Measurements from ENCODE around the gene LY9. TPM values are rescaled to one million over a fixed set of nuclear protein-coding genes. Genes with fewer than 3 reads are reported as not detected.
A peak's percentile ranks its signal among the peaks of the same experiment; 100 is the strongest.

Gene LY9
- total RNA-seq, 1 experiment from 2014 or later: not detected

DNA sequence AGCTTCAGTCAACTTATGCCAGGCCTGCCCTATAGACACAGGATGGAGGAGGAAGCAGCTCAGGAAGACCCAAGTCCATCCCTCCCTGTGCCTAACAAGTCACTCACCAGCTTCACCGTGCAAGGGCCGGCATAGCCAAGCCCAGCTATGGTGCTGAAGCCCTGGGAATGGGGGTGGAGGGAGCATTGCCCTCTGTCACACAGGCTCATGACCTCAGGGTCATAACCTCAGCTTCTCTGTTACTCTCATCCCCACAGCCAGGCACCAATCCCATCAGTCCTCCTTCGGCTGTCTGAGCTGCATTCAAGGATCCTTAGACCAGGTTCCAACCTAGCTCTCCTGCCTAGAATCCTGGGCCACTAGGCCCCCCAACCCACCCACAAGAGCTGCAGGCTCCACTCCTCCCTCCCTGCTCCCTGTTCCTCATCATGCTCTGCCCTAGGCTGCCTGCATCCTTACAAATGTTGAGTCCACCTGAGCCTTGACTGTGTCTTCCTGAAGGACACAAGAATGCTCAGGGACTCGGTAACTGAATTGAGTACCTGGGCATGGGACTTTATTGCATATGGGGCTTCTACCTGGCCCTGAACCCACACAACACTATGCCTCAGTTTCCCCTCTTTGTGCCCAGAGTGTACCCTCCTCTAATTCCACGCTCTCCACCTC lies 65.0 kb downstream of the LY9 start:
- no peaks in the 10 kb centered on the region for H3K27me3 ChIP-seq (ENCODE audit: insufficient read depth, low read length)
- no peaks in the 10 kb centered on the region for H4K20me1 ChIP-seq (ENCODE audit: control insufficient read depth, insufficient read depth, insufficient read length)
- Mint-ChIP-seq H3K27me3 (ENCODE audit: low read depth) (peaks cover 1% of the 10 kb centered on the region; the same call in 1 of the 2 replicates), H3K4me1 (0 out of 4 replicates have a peak, but pooled peaks cover 0 to 3% of the 10 kb centered on the region in 2 experiments), H3K4me3 (no peak overlapping the region), H3K9me3 (no peaks in the 10 kb centered on the region), H3K36me3 (ENCODE audit: insufficient read depth in 1 of 3, low read depth in 3 of 3) (no peaks in the 10 kb centered on the region), H3K27ac (peak overlapping the region in 1 of 3 experiments; percentile 1; a peak in 1 of 7 replicates)
- no peak overlapping the region for H3K23ac ChIP-seq (ENCODE audit: insufficient read length, low read depth, low read length)
- H2BK120ac ChIP-seq (ENCODE audit: low read depth, low read length, poor library complexity, severe bottlenecking): no peak overlapping the region
- H4K8ac ChIP-seq (replicated peaks; ENCODE audit: insufficient read length, low read depth, low read length): no peak overlapping the region
- WGBS (ENCODE audit: extremely low coverage, insufficient read length, low lambda C conversion rate): no CpG with 5 or more reads among the region's 5 CpGs
- H2AFZ ChIP-seq (ENCODE audit: low read length): no peak overlapping the region
- H2AK5ac ChIP-seq (ENCODE audit: insufficient read length, low read length): no peak overlapping the region
- TF ChIP-seq, protein P1, sequence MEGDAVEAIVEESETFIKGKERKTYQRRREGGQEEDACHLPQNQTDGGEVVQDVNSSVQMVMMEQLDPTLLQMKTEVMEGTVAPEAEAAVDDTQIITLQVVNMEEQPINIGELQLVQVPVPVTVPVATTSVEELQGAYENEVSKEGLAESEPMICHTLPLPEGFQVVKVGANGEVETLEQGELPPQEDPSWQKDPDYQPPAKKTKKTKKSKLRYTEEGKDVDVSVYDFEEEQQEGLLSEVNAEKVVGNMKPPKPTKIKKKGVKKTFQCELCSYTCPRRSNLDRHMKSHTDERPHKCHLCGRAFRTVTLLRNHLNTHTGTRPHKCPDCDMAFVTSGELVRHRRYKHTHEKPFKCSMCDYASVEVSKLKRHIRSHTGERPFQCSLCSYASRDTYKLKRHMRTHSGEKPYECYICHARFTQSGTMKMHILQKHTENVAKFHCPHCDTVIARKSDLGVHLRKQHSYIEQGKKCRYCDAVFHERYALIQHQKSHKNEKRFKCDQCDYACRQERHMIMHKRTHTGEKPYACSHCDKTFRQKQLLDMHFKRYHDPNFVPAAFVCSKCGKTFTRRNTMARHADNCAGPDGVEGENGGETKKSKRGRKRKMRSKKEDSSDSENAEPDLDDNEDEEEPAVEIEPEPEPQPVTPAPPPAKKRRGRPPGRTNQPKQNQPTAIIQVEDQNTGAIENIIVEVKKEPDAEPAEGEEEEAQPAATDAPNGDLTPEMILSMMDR (conservative IDR thresholded peaks at IDR 0.05): no peak
- no peak overlapping the region for H4K5ac ChIP-seq (ENCODE audit: insufficient read length, low read depth, low read length)
- H2BK20ac ChIP-seq (ENCODE audit: low read depth, low read length, poor library complexity, severe bottlenecking): no peak overlapping the region
- no peaks in the 10 kb centered on the region for H3K79me1 ChIP-seq (ENCODE audit: insufficient read depth, low read depth, low read length, poor library complexity, severe bottlenecking)
- no peak overlapping the region for H3K56ac ChIP-seq (ENCODE audit: insufficient read length, low read depth, low read length)
- H3K4me1 ChIP-seq (ENCODE audit: insufficient read depth, low read length): no peaks in the 10 kb centered on the region
- no peaks in the 10 kb centered on the region for H3K79me2 ChIP-seq (ENCODE audit: insufficient read depth, low read length)
- no peaks in the 10 kb centered on the region for H3K9me3 ChIP-seq (ENCODE audit: control insufficient read depth, low read depth, low read length)
- no peak overlapping the region for H4K91ac ChIP-seq (ENCODE audit: insufficient read length, low read depth, low read length)
- H2BK5ac ChIP-seq (ENCODE audit: insufficient read length, low read length): no peak overlapping the region
- DNase-seq: no peak
- H2BK12ac ChIP-seq (ENCODE audit: insufficient read length, low read depth, low read length): no peak overlapping the region
- no peak overlapping the region for H3K4me2 ChIP-seq (ENCODE audit: insufficient read depth, insufficient read length, low read length)
- no peak overlapping the region for H3K27ac ChIP-seq (ENCODE audit: insufficient read length, low read depth, low read length)
- no peak overlapping the region for H3K9ac ChIP-seq (ENCODE audit: extremely low read depth, insufficient read length, low read length)
- H3T11ph ChIP-seq (ENCODE audit: low read length): no peak overlapping the region
- no peak overlapping the region; the same call in 1 of the 2 replicates for H3K14ac ChIP-seq (ENCODE audit: insufficient read depth, low read length)
- no peak overlapping the region for H3K18ac ChIP-seq (ENCODE audit: insufficient read length, low read depth, low read length)
- H3K4ac ChIP-seq (ENCODE audit: low read depth, low read length): no peak overlapping the region
- no peaks in the 10 kb centered on the region for H3K23me2 ChIP-seq (ENCODE audit: insufficient read length, low read depth, low read length, poor library complexity, severe bottlenecking)
- H2BK15ac ChIP-seq (ENCODE audit: low read depth, low read length): no peak overlapping the region
